HUES6 (cell line): Measurements from ENCODE around the gene MSI2.

Experiments used
- H3K27ac ChIP-seq: 2 replicates; pipeline ENCODE4 v1.7.0; 2013; ENCODE audit warnings: low read depth, mild to moderate bottlenecking, low read length, inconsistent platforms
- H3K27me3 ChIP-seq: 2 replicates; pipeline ENCODE4 v1.6.1; 2013; ENCODE audit warnings: low read length; ENCODE audit not compliant: control insufficient read depth, insufficient read depth
- H3K36me3 ChIP-seq: 2 replicates; pipeline ENCODE4 v1.6.1; 2013; ENCODE audit warnings: low read length; ENCODE audit not compliant: control insufficient read depth, insufficient read depth
- H3K4me1 ChIP-seq: 2 replicates; pipeline ENCODE4 v1.6.1; 2013; ENCODE audit warnings: low read length; ENCODE audit not compliant: control insufficient read depth, insufficient read depth
- H3K4me3 ChIP-seq: 2 replicates; pipeline ENCODE4 v1.5.1; 2013; ENCODE audit warnings: low read depth, low read length
- H3K9ac ChIP-seq: one replicate; pipeline ENCODE4 v1.6.1; 2013; ENCODE audit warnings: mild to moderate bottlenecking, low read length
- H3K9me3 ChIP-seq: 2 replicates; pipeline ENCODE4 v1.6.1; 2013; ENCODE audit warnings: low read depth, low read length; ENCODE audit not compliant: control insufficient read depth, insufficient read depth

The MSI2 gene

GRCh38 chr17:57513569-57513968, 257.2 kb downstream of the MSI2 start:
- H3K9ac ChIP-seq = no peak overlapping the region
- H3K4me1 ChIP-seq = peaks cover 37% of the 10 kb centered on the region; the same call in 1 of the 2 replicates
- no peak overlapping the region for H3K27ac ChIP-seq
- no peaks in the 10 kb centered on the region for H3K27me3 ChIP-seq
- H3K36me3 ChIP-seq = no peaks in the 10 kb centered on the region
- H3K9me3 ChIP-seq = no peaks in the 10 kb centered on the region
- H3K4me3 ChIP-seq = no peak overlapping the region

GRCh38 chr17:57514614-57515013, 258.3 kb downstream of the MSI2 start:
- Histone ChIP-seq H3K27ac (no peak overlapping the region), H3K36me3 (no peaks in the 10 kb centered on the region), H3K4me3 (no peak overlapping the region), H3K27me3 (no peaks in the 10 kb centered on the region), H3K9ac (no peak overlapping the region), H3K9me3 (no peaks in the 10 kb centered on the region), H3K4me1 (peaks cover 47% of the 10 kb centered on the region; the same call in 1 of the 2 replicates)

GRCh38 chr17:57515662-57516211, 259.4 kb downstream of the MSI2 start:
- H3K9me3 ChIP-seq = no peaks in the 10 kb centered on the region
- no peaks in the 10 kb centered on the region for H3K27me3 ChIP-seq
- H3K27ac ChIP-seq = no peak overlapping the region
- no peak overlapping the region for H3K9ac ChIP-seq
- no peaks in the 10 kb centered on the region for H3K36me3 ChIP-seq
- peaks cover 46% of the 10 kb centered on the region; the same call in 1 of the 2 replicates for H3K4me1 ChIP-seq
- no peak overlapping the region for H3K4me3 ChIP-seq

DNA sequence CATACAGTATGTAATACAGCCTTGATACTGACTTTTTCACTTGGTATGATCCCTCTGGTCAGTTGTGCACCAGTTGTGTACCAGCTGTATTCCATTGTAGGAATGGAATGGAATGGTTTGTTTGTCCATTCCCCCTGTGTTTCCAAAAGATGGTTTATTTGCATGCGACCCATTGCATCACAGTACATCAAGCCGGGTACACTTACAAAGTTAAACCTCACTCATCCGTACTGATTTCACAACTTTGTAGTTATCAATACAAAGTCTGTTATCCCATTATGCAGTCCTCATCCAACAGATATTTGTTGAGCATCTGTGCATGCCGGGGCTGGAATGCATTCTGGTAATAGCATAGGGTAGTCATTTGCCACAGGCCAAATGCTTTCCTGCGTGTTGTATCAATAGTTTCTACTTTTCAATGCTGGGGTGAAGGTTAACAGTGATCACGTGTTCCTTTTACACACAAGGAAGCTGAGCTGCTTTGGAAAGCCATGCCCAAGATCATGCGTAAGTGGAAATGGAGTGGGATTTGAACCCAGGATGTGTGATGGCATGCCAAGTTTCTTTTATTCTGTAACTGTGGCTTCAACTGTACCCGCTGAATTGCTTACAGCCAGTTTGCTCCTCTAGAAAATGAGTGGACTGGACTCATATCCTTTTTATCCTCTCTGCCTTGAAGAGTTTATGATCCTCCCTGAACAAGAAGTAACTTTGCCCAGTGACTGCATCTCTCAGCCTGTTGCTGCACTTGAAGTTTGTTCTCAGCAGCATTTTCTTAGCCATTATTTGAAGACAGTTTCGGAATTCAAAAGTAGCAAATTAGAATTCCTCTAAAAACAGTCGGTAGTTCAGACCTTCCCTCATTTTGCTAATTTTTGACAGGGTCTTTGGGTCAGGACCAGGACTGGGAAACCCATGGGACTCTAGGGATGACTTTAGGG, 260.2 kb downstream of the MSI2 start:
- peaks cover 37% of the 10 kb centered on the region; the same call in 1 of the 2 replicates for H3K4me1 ChIP-seq

GRCh38 chr17:57517273-57517631, 260.9 kb downstream of the MSI2 start:
- Histone ChIP-seq H3K27me3 (no peaks in the 10 kb centered on the region), H3K4me3 (no peak overlapping the region), H3K9me3 (no peaks in the 10 kb centered on the region), H3K4me1 (peaks cover 36% of the 10 kb centered on the region; the same call in 1 of the 2 replicates), H3K9ac (no peak overlapping the region), H3K36me3 (no peaks in the 10 kb centered on the region), H3K27ac (no peak overlapping the region)

More for the DNA sequence above, 260.2 kb downstream of the MSI2 start:
- Histone ChIP-seq H3K9me3 (no peaks in the 10 kb centered on the region), H3K4me3 (no peak overlapping the region), H3K36me3 (no peaks in the 10 kb centered on the region), H3K27ac (no peak overlapping the region), H3K27me3 (no peaks in the 10 kb centered on the region), H3K9ac (no peak overlapping the region)

DNA sequence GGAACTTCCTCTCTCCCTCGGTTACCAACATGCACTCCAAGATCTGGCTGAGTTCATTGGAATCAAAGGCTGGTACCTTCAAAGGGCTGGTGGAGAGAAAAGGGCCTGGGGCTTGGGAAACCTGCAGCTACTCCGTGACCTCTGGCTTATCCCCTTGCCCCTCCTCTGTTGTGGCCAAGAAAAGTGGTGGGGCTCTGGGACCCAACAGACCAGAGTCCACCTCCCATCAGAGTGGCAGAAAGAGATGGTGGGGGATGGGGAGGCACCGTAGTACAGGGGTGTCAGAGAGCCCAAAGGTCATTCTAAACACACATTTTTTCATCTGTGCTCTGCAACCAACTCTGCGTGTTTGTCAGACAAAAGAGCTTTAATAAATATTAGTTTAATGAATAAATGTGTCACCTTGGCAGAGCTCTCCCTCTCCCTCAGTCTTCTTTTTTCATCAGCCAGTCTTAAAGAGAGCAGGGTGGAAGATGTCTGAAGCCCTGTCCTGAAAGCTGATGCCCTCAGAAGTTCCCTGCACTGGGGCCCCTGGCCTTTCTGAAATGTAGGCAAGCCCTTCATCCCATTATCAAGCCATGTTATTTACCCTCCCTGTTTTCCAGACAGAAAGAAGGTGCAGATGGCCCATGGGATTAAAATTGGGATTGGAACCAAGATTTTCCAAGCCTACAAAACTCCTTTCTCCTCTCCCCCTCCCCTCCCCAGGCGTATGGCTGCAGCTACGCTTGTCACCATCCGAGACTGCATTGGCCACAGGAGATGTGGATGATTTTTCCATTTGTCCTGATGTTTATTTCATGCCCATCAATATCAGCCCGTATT, 261.5 kb downstream of the MSI2 start:
- Histone ChIP-seq H3K27me3 (no peaks in the 10 kb centered on the region), H3K4me3 (no peak overlapping the region), H3K27ac (no peak overlapping the region), H3K36me3 (no peaks in the 10 kb centered on the region), H3K9ac (peak overlapping the region; percentile 8), H3K4me1 (peaks cover 32% of the 10 kb centered on the region; the same call in 1 of the 2 replicates), H3K9me3 (no peaks in the 10 kb centered on the region)

- H3K27me3 ChIP-seq = no peaks in the 10 kb centered on the region
- peaks cover 38% of the 10 kb centered on the region; the same call in 1 of the 2 replicates for H3K4me1 ChIP-seq
- no peak overlapping the region for H3K4me3 ChIP-seq
- peak overlapping the region; percentile 59; the same call in 1 of the 2 replicates for H3K27ac ChIP-seq
- no peaks in the 10 kb centered on the region for H3K36me3 ChIP-seq
- H3K9ac ChIP-seq = peak overlapping the region; percentile 52
- no peaks in the 10 kb centered on the region for H3K9me3 ChIP-seq
Measured at GRCh38 chr17:57518587-57519581, 262.6 kb downstream of the MSI2 start.

GRCh38 chr17:57519800-57520199, 263.5 kb downstream of the MSI2 start:
- no peaks in the 10 kb centered on the region for H3K27me3 ChIP-seq
- H3K27ac ChIP-seq = peak overlapping the region; percentile 59; the same call in 1 of the 2 replicates
- H3K4me1 ChIP-seq = peaks cover 47% of the 10 kb centered on the region
- no peaks in the 10 kb centered on the region for H3K36me3 ChIP-seq
- H3K9me3 ChIP-seq = no peaks in the 10 kb centered on the region
- peak overlapping the region; percentile 45 for H3K9ac ChIP-seq
- no peak overlapping the region for H3K4me3 ChIP-seq

- no peaks in the 10 kb centered on the region for H3K36me3 ChIP-seq
- H3K4me3 ChIP-seq = no peak overlapping the region
- no peak overlapping the region for H3K9ac ChIP-seq
- no peak overlapping the region for H3K27ac ChIP-seq
- no peaks in the 10 kb centered on the region for H3K9me3 ChIP-seq
- H3K27me3 ChIP-seq = no peaks in the 10 kb centered on the region
- peaks cover 57% of the 10 kb centered on the region for H3K4me1 ChIP-seq
Measured at GRCh38 chr17:57521606-57522005, 265.3 kb downstream of the MSI2 start.
